ENCODE results near the gene RHAG. TPM values are rescaled to one million over a fixed set of nuclear protein-coding genes. Genes with fewer than 3 reads are reported as not detected.

Gene RHAG
- total RNA-seq, result not detected in 3 replicates
- long read RNA-seq, result 0 reads

DNA sequence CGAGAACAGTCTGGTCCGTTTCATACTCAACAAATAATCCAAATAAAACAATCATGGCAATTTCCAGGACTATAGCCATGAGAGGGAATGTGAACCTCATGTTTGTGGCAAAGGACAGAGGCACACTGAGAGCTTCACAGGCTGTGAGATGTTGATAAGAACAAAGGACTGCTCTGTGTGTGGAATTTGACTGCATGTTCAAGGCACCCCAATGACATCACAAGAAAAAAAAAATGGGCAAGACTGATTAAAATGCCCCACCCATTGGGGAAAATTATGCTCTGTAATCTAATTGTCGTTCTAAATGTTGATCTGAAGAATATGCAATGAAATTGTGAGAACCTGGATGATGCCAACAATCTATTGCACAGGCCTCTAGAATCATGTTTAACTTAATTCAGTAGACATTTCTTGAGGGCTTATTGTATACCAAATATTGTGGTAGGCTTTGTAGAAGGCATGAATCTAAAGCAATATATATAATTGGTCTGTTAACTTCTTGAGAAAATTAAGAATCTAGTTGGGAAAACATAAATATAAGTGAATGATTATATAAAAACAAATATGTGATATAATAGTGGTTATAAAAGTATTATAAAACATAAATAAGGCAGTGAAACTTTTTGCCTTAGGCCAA is at the start of gene RHAG:
Gene RHAG, minus strand, starts transcription at position 127 of the 637 bp plus-strand sequence. Its CDS starts 27 bp downstream, at position 100.
- TF ChIP-seq, protein P1, sequence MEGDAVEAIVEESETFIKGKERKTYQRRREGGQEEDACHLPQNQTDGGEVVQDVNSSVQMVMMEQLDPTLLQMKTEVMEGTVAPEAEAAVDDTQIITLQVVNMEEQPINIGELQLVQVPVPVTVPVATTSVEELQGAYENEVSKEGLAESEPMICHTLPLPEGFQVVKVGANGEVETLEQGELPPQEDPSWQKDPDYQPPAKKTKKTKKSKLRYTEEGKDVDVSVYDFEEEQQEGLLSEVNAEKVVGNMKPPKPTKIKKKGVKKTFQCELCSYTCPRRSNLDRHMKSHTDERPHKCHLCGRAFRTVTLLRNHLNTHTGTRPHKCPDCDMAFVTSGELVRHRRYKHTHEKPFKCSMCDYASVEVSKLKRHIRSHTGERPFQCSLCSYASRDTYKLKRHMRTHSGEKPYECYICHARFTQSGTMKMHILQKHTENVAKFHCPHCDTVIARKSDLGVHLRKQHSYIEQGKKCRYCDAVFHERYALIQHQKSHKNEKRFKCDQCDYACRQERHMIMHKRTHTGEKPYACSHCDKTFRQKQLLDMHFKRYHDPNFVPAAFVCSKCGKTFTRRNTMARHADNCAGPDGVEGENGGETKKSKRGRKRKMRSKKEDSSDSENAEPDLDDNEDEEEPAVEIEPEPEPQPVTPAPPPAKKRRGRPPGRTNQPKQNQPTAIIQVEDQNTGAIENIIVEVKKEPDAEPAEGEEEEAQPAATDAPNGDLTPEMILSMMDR (IDR thresholded peaks at IDR 0.05), result no peak
- H3K27ac Mint-ChIP-seq (ENCODE audit: unreplicated experiment), result no peak within 1 kb of the TSS
- DNase-seq (ENCODE audit: low spot score), result no peak
- no peaks in the 10 kb centered on the region for H3K9me3 Mint-ChIP-seq (ENCODE audit: low read depth)
- no peak within 1 kb of the TSS for H3K4me3 Mint-ChIP-seq (ENCODE audit: unreplicated experiment)
- H3K36me3 Mint-ChIP-seq (ENCODE audit: low read depth), result no peaks in the 10 kb centered on the region
- no peaks in the 10 kb centered on the region for H3K4me1 Mint-ChIP-seq (ENCODE audit: low read depth)
- peaks cover 5% of the 10 kb centered on the region for H3K27me3 Mint-ChIP-seq (ENCODE audit: low read depth)

DNA sequence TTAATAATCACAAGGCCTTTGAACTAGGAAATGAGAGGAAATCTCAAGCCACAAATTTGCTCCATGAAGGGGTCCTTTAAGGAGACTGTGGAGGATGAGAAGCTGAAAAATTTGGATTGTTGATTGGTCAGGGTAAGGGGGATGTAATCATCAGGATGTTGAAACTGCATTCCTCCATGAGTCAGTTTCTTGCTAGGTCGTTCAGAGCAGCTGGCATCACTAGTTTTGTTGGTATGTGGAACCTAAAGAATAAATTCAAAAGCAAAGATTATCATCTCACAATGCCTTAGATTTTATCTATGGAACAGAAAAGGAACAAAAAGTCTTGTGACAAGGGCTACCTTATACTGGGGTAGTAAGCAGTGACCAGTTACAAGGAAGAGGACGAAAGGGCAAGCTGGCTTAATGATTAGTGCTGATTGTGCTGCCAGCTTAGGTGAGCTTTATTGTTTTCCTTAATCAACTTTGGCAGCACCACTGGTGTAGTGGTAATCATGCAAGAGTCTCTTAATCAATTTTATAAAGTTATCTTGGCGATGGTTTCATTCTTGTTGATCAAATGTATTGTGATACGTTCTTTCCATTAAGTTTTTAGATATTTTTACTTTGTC is 40.1 kb upstream of the RHAG start:
- TF ChIP-seq, protein P1 (IDR thresholded peaks at IDR 0.05), result no peak
- H3K4me1 Mint-ChIP-seq (ENCODE audit: low read depth), result no peaks in the 10 kb centered on the region
- no peak for DNase-seq (ENCODE audit: low spot score)
- H3K27ac Mint-ChIP-seq (ENCODE audit: unreplicated experiment), result no peak overlapping the region
- H3K9me3 Mint-ChIP-seq (ENCODE audit: low read depth), result peaks cover 5% of the 10 kb centered on the region
- no peaks in the 10 kb centered on the region for H3K27me3 Mint-ChIP-seq (ENCODE audit: low read depth)
- no peaks in the 10 kb centered on the region for H3K36me3 Mint-ChIP-seq (ENCODE audit: low read depth)
- H3K4me3 Mint-ChIP-seq (ENCODE audit: unreplicated experiment), result no peak overlapping the region

DNA sequence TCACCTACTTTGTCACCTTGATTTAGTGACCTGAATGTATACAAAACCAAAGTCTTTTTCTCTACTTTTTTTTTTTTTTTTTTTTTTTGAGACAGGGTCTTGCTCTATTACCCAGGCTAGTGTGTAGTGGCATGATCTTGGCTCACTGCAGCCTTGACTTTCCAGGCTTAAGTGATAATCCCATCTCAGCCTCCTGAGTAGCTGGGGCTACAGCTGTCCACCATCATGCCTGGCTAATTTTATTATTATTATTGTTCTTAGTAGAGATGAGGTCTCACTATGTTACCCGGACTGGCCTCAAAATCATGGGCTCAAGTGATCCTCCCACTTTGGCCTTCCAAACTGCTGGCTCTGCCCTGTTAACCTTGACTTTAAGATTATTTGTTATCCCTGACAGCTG is 39.2 kb upstream of the RHAG start:
- Mint-ChIP-seq H3K4me1 (ENCODE audit: low read depth) (no peaks in the 10 kb centered on the region), H3K36me3 (ENCODE audit: low read depth) (no peaks in the 10 kb centered on the region), H3K4me3 (ENCODE audit: unreplicated experiment) (no peak overlapping the region), H3K27me3 (ENCODE audit: low read depth) (no peaks in the 10 kb centered on the region), H3K27ac (ENCODE audit: unreplicated experiment) (no peak overlapping the region), H3K9me3 (ENCODE audit: low read depth) (peaks cover 11% of the 10 kb centered on the region)
- DNase-seq (ENCODE audit: low spot score), result no peak
- TF ChIP-seq, protein P1 (IDR thresholded peaks at IDR 0.05), result no peak

DNA sequence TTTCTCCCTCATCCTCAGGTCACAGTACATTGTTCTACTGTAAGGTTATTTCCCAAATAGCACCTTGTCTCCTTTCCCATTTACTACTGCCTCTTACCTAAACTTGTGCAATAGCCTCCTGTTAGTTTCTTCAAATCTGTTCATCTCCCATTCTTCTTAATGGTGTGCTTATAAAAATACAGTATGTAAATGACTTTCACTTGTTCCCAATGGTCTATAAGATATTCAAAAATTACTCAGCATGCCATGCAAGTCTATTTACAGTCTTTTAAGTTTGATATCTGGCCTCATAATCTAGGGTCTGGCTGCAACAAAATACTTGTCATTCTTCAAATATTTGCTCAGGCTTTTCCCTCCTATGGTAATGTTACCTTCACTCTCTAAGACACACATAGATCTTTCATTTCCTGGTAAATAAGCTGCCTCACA is 31.5 kb upstream of the RHAG start:
- TF ChIP-seq, protein P1 (IDR thresholded peaks at IDR 0.05), result no peak
- H3K4me1 Mint-ChIP-seq (ENCODE audit: low read depth), result no peaks in the 10 kb centered on the region
- H3K9me3 Mint-ChIP-seq (ENCODE audit: low read depth), result peaks cover 11% of the 10 kb centered on the region
- no peaks in the 10 kb centered on the region for H3K36me3 Mint-ChIP-seq (ENCODE audit: low read depth)
- H3K27me3 Mint-ChIP-seq (ENCODE audit: low read depth), result no peaks in the 10 kb centered on the region
- no peak overlapping the region for H3K4me3 Mint-ChIP-seq (ENCODE audit: unreplicated experiment)
- no peak overlapping the region for H3K27ac Mint-ChIP-seq (ENCODE audit: unreplicated experiment)
- no peak for DNase-seq (ENCODE audit: low spot score)

DNA sequence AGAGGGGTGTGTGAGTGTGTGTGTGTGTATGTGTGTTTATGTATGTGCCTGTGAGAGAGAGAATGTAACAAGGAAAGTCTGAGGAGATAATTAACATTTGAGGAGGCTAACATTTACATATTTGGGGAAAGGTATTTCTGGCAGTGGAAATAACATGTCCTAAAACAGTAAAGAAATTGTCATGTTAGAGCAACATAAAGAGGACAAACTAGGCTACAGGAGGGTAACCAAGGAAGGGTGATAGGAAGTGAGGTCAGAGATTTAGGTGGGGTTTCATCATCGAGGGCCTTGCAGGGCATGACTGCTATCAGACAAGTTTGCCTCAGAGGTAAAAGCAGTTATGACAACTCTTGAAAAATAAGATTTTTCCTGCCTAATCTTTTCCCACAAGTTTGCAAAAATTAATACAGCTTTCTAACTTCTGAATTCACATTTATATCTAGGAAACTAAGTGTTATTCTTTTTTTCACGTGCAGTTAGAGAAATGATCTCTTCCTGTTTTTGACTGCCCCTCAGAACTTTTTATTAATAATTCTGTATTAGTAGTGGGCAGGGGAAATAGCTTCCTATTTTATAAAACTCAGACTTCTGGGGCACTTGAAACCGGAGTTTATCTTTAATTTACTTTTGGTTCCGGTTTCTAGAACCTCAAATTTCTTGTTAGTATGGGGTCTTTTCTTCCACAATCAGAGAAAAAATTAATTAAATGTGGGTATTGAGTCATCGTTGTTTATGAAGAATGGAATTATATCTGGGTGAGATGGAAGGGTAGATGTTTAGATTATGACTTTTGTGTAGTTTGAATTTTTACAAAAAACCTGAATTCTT is 30.5 kb upstream of the RHAG start:
- Mint-ChIP-seq H3K27ac (ENCODE audit: unreplicated experiment) (no peak overlapping the region), H3K9me3 (ENCODE audit: low read depth) (peaks cover 10% of the 10 kb centered on the region), H3K4me3 (ENCODE audit: unreplicated experiment) (no peak overlapping the region), H3K36me3 (ENCODE audit: low read depth) (no peaks in the 10 kb centered on the region), H3K4me1 (ENCODE audit: low read depth) (no peaks in the 10 kb centered on the region), H3K27me3 (ENCODE audit: low read depth) (no peaks in the 10 kb centered on the region)
- TF ChIP-seq, protein P1 (IDR thresholded peaks at IDR 0.05), result no peak
- no peak for DNase-seq (ENCODE audit: low spot score)
